C4-2B (cell line): Measurements from ENCODE around the gene ZDHHC4.

Source experiments
- ZFX ChIP-seq: fragments of 450-650 bp; IDR thresholded peaks from 2 replicates; pipeline ENCODE4 v1.6.1; 2017
- TF ChIP-seq, protein P1 (sequence below): fragments of 450-650 bp; conservative IDR thresholded peaks from 2 replicates; pipeline ENCODE4 v1.5.1; 2017; ENCODE audit warnings: mild to moderate bottlenecking

DNA sequence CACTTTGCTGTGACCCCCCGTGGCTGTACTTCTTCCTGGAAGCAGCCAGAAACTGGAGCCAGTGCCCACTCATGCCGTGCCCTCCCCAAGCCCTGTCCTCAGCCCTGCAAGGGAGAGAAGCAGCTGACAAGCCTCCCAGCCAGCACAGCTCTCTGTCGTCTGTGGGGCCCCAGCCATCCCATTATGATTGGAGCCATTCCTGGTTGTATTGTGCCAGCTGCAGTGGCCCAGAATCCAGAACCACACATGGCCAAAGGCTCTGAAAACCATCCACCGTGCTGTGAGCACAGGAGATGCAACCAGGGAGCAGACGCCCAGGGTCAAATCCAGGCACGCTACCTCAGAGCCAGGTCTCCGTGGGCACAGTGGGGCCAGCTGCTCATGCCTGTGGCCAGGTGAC lies 44.7 kb upstream of the ZDHHC4 start:
- TF ChIP-seq, protein P1, sequence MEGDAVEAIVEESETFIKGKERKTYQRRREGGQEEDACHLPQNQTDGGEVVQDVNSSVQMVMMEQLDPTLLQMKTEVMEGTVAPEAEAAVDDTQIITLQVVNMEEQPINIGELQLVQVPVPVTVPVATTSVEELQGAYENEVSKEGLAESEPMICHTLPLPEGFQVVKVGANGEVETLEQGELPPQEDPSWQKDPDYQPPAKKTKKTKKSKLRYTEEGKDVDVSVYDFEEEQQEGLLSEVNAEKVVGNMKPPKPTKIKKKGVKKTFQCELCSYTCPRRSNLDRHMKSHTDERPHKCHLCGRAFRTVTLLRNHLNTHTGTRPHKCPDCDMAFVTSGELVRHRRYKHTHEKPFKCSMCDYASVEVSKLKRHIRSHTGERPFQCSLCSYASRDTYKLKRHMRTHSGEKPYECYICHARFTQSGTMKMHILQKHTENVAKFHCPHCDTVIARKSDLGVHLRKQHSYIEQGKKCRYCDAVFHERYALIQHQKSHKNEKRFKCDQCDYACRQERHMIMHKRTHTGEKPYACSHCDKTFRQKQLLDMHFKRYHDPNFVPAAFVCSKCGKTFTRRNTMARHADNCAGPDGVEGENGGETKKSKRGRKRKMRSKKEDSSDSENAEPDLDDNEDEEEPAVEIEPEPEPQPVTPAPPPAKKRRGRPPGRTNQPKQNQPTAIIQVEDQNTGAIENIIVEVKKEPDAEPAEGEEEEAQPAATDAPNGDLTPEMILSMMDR = no peak
- TF ChIP-seq ZFX = no peak
